Measurements from ENCODE around the gene NRDE2.

DNA sequence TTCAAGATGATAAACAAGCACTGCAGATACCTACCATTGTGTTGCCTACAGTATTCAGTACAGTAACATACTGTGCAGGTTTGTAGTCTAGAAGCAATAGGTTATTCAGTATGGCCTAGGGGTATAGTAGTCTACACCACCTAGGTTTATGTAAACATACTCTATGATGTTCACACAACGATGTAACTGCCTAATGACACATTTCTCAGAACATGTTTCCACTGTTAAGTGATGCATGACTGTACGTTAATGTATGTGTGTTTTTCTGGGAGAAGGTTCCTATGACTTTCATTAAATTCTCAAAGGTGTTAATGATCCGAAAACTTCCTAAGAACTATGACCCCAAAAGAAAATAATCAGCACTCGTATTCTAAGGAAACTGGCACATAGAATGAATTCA is 44.2 kb upstream of the NRDE2 start:
- TF ChIP-seq, protein P1, sequence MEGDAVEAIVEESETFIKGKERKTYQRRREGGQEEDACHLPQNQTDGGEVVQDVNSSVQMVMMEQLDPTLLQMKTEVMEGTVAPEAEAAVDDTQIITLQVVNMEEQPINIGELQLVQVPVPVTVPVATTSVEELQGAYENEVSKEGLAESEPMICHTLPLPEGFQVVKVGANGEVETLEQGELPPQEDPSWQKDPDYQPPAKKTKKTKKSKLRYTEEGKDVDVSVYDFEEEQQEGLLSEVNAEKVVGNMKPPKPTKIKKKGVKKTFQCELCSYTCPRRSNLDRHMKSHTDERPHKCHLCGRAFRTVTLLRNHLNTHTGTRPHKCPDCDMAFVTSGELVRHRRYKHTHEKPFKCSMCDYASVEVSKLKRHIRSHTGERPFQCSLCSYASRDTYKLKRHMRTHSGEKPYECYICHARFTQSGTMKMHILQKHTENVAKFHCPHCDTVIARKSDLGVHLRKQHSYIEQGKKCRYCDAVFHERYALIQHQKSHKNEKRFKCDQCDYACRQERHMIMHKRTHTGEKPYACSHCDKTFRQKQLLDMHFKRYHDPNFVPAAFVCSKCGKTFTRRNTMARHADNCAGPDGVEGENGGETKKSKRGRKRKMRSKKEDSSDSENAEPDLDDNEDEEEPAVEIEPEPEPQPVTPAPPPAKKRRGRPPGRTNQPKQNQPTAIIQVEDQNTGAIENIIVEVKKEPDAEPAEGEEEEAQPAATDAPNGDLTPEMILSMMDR (IDR thresholded peaks at IDR 0.05; ENCODE audit: low read length), result no peak
- TF ChIP-seq EZH2 (optimal IDR thresholded peaks at IDR 0.05; ENCODE audit: low read depth, low read length), result no peak

Measured in MM.1S (cell line).